Measurements from ENCODE around the gene DAP.
"Not testable (repeated sequence)": the region's sequence is repeated elsewhere in the genome, so short reads cannot be mapped to it uniquely, and the experiment has no call there.

DAP gene

GRCh38 chr5:10792336-10792735 lies 31.3 kb upstream of the DAP start:
- DNase-seq (ENCODE audit: low read depth), result no peak
- H3K4me3 ChIP-seq (ENCODE audit: low read depth, low read length), result no peak overlapping the region
- no peak for TF ChIP-seq CTCF (IDR thresholded peaks at IDR 0.05; ENCODE audit: low read depth, low read length, missing control alignments)

- no peak overlapping the region for H3K4me3 ChIP-seq (ENCODE audit: low read depth, low read length)
- DNase-seq (ENCODE audit: low read depth), result no peak
- no peak for TF ChIP-seq CTCF (IDR thresholded peaks at IDR 0.05; ENCODE audit: low read depth, low read length, missing control alignments)
Measured at GRCh38 chr5:10789726-10790125, 28.7 kb upstream of the DAP start.

- no peak for TF ChIP-seq CTCF (IDR thresholded peaks at IDR 0.05; ENCODE audit: low read depth, low read length, missing control alignments)
- no peak for DNase-seq (ENCODE audit: low read depth)
- no peak overlapping the region for H3K4me3 ChIP-seq (ENCODE audit: low read depth, low read length)
Measured at GRCh38 chr5:10789021-10789420, 28.0 kb upstream of the DAP start.

GRCh38 chr5:10788358-10788757 lies 27.3 kb upstream of the DAP start:
- no peak for DNase-seq (ENCODE audit: low read depth)
- no peak for TF ChIP-seq CTCF (IDR thresholded peaks at IDR 0.05; ENCODE audit: low read depth, low read length, missing control alignments)
- H3K4me3 ChIP-seq (ENCODE audit: low read depth, low read length), result no peak overlapping the region

- TF ChIP-seq CTCF (IDR thresholded peaks at IDR 0.05; ENCODE audit: low read depth, low read length, missing control alignments), result no peak
- no peak overlapping the region for H3K4me3 ChIP-seq (ENCODE audit: low read depth, low read length)
- DNase-seq (ENCODE audit: low read depth), result no peak
Measured at GRCh38 chr5:10786835-10787234, 25.8 kb upstream of the DAP start.

- not testable (repeated sequence) for DNase-seq (ENCODE audit: low read depth); H3K4me3 ChIP-seq (ENCODE audit: low read depth, low read length)
Measured at GRCh38 chr5:10780208-10780607, 19.2 kb upstream of the DAP start.

- no peak for DNase-seq (ENCODE audit: low read depth)
- TF ChIP-seq CTCF (IDR thresholded peaks at IDR 0.05; ENCODE audit: low read depth, low read length, missing control alignments), result no peak
- no peak overlapping the region for H3K4me3 ChIP-seq (ENCODE audit: low read depth, low read length)
Measured at GRCh38 chr5:10779592-10779991, 18.6 kb upstream of the DAP start.
